GM21576 (cell line): ENCODE results near the gene FKBP10.
"Not testable (repeated sequence)": the region's sequence is repeated elsewhere in the genome, so short reads cannot be mapped to it uniquely, and the experiment has no call there.

Experiments used
- ATAC-seq: cut with Tn5 transposase; IDR thresholded peaks from one replicate; pipeline ENCODE4 v1.9.1; 2021; ENCODE audit warnings: mild to moderate bottlenecking, moderate library complexity; ENCODE audit not compliant: unreplicated experiment

The FKBP10 gene, protein sequence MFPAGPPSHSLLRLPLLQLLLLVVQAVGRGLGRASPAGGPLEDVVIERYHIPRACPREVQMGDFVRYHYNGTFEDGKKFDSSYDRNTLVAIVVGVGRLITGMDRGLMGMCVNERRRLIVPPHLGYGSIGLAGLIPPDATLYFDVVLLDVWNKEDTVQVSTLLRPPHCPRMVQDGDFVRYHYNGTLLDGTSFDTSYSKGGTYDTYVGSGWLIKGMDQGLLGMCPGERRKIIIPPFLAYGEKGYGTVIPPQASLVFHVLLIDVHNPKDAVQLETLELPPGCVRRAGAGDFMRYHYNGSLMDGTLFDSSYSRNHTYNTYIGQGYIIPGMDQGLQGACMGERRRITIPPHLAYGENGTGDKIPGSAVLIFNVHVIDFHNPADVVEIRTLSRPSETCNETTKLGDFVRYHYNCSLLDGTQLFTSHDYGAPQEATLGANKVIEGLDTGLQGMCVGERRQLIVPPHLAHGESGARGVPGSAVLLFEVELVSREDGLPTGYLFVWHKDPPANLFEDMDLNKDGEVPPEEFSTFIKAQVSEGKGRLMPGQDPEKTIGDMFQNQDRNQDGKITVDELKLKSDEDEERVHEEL

DNA sequence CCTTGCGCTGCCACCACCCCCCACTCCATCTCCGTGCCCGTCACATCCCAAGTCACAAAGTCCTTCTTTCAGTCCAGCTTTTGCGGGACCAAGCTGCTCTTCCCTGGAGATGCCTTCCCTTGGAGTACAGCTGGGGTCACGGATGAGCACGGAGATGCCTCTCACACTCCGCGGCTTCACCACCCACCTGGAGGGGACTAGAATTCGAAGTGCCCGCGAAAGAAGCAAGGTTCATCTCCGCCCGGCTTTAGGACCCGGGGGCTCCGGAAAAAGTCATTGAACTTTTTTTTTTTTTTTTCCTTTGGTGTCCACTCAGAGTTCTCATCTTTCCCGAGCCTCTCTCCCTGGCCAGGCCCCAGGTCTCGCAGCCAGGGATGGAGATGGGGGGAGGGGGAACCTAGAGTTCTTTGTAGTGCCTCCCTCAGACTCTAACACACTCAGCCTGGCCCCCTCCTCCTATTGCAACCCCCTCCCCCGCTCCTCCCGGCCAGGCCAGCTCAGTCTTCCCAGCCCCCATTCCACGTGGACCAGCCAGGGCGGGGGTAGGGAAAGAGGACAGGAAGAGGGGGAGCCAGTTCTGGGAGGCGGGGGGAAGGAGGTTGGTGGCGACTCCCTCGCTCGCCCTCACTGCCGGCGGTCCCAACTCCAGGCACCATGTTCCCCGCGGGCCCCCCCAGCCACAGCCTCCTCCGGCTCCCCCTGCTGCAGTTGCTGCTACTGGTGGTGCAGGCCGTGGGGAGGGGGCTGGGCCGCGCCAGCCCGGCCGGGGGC is at the start of gene FKBP10:
TSS of gene FKBP10 (plus strand) at position 624 of the 771 bp plus-strand sequence. CDS start at position 655, 31 bp downstream.
- no peak for ATAC-seq

DNA sequence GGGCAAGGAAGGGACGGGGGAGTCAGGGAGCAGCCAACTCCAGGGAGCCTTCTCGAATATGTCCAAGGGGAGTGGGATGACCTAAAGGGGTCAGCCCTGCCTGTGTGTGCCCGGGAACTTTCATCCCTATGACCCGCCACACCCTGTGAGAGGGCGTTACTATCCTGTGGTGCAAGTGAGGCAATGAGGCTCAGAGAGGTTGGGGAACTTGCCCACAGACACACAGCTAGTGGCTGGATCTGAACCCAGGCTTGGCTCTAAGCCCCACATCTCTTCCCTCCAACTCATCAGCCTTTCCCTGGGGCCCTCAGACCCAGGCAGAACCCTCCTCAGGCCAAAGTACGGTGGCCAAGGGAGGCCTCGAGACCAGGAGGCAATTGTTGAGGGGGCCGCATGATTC is 49.5 kb upstream of the FKBP10 start:
- no peak for ATAC-seq

GRCh38 chr17:41766135-41766534 is 46.7 kb upstream of the FKBP10 start:
- no peak for ATAC-seq

- no peak for ATAC-seq
Observed at GRCh38 chr17:41767324-41768042, 45.3 kb upstream of the FKBP10 start.

DNA sequence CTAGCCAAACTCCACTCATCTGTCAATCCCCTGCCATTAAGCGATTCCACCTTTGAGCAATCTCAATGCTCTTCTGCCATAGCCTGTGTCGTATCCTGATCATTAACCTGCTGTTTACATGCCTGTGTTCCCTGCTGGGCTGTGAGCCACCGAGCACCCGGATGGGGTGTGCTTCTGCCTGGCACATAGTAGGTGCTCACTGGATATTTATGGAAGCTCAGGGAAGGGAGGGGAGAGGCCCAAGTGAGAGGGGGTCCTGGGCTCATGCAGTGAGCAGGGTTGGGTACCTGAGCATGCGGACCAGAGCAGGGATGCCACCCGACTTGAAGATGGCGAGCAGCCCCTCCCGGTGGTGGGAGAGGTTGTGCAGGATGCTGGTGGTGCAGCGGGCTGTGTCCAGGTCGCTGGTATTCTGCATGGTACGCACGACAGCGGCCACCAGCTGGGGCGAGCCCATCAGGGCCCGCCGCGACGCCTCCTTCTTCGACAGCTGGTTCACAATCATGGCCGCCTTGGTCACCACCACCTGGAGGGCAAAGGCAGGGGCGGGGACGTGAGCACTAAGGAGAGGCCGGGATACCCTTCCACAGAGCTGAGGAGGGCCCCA is 44.0 kb upstream of the FKBP10 start:
- ATAC-seq: no peak

GRCh38 chr17:41769346-41769862 is 43.4 kb upstream of the FKBP10 start:
- no peak for ATAC-seq

DNA sequence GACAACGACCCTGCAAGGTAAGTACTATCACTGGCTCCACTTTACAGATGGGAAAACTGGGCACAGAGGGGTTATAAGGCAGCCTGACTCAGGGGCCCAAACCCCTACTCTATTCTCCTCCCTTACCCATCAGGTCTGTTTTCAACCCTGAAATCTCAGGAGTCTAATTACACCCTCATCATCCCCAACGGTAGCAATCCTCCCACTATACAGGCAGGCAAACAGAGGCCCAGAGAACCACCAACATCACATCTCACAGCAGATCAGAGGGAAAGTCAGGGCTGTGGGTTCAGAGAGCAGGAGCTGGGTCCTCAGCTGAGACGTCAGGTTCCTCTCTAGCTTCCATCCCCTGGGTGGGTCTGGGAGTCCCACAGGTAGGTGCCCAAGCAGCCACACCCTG is 42.8 kb upstream of the FKBP10 start:
- ATAC-seq: no peak

GRCh38 chr17:41771389-41772206 is 41.2 kb upstream of the FKBP10 start:
- no peak for ATAC-seq

DNA sequence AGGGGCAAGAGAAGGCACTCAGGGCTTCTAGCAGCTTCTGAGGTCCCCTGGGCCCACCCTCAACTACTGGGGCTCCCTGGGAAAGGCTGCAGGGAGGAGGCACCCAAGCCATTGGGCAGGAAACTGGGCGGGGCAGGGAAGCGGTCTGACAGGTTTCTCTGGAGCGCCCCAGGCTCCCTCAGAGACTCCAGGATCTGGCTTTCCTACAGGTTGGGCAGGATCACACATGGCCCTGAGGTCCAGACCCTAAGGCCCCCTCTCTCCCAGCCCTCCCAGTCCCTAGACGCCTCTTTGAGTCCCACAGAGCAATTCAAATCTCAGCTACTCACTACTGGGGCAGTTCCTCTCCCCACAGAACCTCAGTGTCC is 40.6 kb upstream of the FKBP10 start:
- ATAC-seq: no peak

DNA sequence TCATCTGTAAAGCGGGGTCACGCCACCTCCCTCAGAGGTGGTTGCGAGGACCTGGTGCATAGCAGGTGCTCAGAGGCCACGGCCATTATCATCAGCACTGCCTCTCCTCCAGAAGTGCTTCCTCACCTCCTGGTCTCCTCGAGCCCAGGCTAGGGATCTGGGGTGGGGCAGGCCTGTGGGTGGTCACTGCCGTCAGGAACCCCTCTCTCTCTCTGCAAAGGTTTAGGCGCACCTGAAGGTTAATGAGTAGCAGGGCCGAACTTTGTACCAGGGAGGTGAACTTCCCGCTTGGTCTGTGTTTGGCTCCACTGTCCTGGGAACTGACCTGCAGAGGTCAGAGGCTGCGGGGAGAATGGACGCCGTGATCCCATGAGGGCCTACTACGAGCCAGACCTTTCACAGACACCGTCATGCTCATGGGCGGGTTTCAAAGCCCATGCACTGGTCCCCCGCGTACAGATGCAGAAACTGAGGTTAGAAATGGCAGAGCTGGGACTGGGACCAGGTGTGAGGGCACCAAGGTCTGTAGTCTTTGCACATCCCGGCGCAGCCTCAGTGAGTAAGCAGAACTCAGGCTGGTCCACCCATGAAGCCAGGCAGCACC is 40.1 kb upstream of the FKBP10 start:
- ATAC-seq: no peak

DNA sequence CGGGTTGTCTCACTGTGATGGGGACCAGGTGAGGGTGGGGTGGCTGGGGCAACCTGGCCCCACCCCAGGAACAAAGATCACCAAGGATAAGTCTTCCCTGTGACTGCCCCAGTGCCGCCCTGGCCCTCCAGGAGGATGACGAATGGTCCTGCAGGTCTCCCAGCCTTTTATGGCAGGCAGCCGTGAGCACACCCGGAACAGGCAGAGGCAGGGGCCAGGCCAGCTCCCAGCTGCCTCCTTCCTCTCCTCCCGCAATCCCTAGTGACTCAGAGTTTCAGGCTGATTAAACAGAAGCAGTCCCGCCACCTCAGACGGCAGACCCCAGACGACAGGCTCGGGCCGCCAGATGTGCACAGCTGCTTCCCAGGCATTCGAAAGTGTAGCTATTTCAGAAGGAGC is 39.6 kb upstream of the FKBP10 start:
- no peak for ATAC-seq

- no peak for ATAC-seq
Observed at GRCh38 chr17:41773731-41774193, 39.0 kb upstream of the FKBP10 start.

DNA sequence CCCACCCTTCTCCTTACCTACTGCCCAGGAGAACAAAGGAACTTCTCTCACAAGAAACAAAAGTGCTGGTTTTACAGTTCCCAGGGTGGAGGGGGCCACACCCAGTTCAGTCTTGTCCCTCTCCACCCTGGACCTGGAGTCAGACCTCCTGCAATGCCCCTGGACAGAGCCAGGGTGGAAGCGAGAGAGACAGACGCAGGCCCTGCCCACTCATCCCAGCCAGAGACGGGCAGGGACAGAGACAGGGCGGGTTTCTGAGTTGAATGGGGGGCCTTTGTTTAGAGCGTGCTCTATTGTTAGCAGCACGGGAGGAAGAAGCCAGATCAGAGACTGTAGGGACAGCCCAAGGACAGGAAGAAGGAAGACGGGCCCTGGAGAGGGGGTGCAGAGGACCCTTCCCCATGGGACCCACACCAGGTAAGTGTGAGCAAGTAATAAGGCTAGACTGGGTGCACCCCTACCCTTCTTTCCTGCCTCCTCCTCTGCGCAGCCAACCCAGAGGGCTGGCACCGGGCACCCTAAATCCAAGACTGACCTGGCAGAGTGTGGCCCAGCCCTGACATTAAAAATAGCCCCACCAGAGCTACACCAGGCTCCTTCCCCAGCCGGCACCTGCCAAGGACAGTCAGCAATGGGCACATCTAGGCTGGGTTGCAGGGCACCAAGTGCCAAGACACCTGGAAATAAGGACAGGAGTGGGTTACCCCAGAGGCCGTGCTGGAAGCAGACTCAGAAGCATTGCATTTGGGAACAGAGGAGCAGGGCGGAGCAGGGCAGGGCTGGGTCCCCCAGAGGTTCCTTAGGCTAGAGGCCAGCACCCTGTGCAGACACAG is 37.2 kb upstream of the FKBP10 start:
- ATAC-seq: no peak

- ATAC-seq: not testable (repeated sequence)
Observed at GRCh38 chr17:41776262-41776900, 36.4 kb upstream of the FKBP10 start.

DNA sequence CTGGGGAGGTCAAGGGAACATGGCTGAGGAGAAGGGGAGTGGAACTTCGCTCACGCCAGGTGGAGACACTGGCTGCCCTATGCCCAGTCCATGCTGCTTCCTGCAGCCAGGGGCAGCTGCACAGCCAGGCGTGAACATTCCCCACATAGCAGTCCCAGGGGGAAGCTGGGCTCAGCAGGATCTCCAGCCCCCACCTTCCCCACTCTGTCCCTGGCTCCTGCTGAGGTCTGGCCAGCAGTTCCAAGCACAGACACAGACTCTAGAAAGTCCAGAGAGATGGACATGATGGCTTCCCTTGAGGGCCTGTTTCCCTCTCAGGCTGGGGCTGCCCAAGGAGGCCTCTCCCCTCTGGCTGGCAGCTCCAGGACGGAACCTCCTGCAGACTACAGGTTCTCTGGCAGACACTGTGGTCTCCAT is 35.6 kb upstream of the FKBP10 start:
- ATAC-seq: no peak

DNA sequence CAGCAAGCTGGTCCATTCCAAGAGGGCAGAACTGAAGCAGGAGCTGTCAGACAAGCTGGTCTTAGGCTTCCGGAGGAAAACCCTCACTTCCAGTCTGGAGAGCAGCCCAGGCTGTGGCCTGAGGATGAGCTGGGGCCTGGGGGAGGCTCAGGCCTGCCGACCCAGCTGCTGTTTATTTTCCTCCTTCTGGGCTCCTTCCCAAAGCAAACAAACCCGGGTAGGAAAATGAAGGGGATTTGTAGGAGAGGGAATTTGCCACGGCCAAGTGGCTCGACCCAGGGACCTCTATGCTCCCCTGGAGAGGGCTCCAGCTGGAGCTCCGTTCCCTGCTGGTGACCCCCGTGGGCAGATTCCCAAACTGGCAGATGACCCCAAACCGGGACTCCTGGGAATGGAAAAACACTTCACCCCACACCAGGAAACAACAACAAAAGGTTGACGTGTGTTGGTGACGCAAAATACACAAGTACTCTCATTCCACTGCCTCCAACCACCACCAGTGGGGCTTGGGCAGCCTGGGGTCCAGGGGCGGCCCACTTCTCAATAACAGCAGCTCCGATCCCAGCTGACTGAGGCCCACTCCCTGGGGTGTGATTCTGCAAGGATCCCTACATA is 35.1 kb upstream of the FKBP10 start:
- no peak for ATAC-seq

DNA sequence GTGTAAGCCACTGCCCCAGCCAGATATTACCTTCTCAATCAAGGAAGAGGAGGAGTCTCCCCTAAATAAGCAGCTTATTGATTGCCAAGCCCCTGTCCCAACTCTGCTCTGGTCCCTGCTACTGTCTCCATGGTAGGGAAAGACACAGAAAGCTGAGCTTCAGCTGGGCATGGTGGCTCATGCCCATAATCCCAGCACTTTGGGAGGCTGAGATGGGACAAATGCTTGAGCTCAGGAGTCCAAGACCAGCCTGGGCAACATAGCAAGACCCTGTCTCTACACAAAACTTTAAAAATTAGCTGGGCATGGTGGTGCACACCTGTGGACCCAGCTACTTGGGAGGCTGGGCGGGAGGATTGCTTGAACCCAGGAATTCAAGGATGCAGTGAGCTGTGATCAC is 32.9 kb upstream of the FKBP10 start:
- ATAC-seq: no peak
